H1 (cell line): Measurements from ENCODE around the gene ADCY3. TPM values are rescaled to one million over a fixed set of nuclear protein-coding genes. Genes with fewer than 3 reads are reported as not detected.

Experiments
- BRCA1 ChIP-seq: IDR thresholded peaks from 2 replicates; pipeline ENCODE4 v1.6.1; 2012; ENCODE audit warnings: low read depth, low read length, improper control_type of control experiment
- CHD7 ChIP-seq: fragments of 300-600 bp; sonication (generic); IDR thresholded peaks from 2 replicates; pipeline ENCODE4 v1.7.1; 2012; ENCODE audit warnings: low read length, moderate library complexity, mild to moderate bottlenecking, inconsistent platforms; ENCODE audit not compliant: insufficient replicate concordance
- EP300 ChIP-seq, 2 experiments: IDR thresholded peaks; 1 replicate in 1 of 2; 2 replicates in 1 of 2; pipeline ENCODE4 v1.6.1; 2011 to 2012; ENCODE audit warnings: low read depth in 2 of 2, low read length in 2 of 2, mild to moderate bottlenecking in 2 of 2, borderline replicate concordance in 1 of 2, inconsistent platforms in 1 of 2, moderate library complexity in 1 of 2
- FOSL1 ChIP-seq: IDR thresholded peaks from 2 replicates; pipeline ENCODE4 v1.6.1; 2011; ENCODE audit warnings: mild to moderate bottlenecking, low read depth, low read length, moderate library complexity; ENCODE audit not compliant: insufficient read depth
- RNF2 ChIP-seq: fragments of 200-900, 300-1000 bp; sonication (generic); IDR thresholded peaks from 2 replicates; pipeline ENCODE4 v1.7.1; 2016; ENCODE audit warnings: borderline replicate concordance, low read depth, mild to moderate bottlenecking, antibody characterized with exemption, low read length; ENCODE audit not compliant: poor library complexity, severe bottlenecking; ENCODE audit errors: missing control alignments
- polyA plus RNA-seq, 7 experiments: library from polyadenylated mRNA; depleted of rRNA in 3 of 7; stranded (reverse) in 5 of 7; unstranded in 2 of 7; fragments of >200 nt in 5 of 7; fragments of 200-250 nt in 2 of 7; gene quantifications; 1 replicate in 5 of 7; 2 replicates in 1 of 7; 4 replicates in 1 of 7; pipeline versions ENCODE4 v1.2.1 to v1.2.3, GENCODE V29; 2011 to 2013; ENCODE audit warnings: missing spikeins in 2 of 7, mixed read lengths in 2 of 7
- total RNA-seq: library from RNA; stranded (reverse); fragmentation: NEBNext Ultra II Directional; extraction: Animal tissue kit (Norgen Biotek cat#: 25700); gene quantifications from 2 replicates; pipeline ENCODE4 v1.2.1, GENCODE V29; 2021

ADCY3 gene
- total and polyA plus RNA-seq, 2 of the 8 experiments (the other 6 are each of a cell fraction or from before 2014, with no cell fraction given) = 45.1 to 52.9 TPM

- TF ChIP-seq CHD7 = no peak
- TF ChIP-seq EP300 (IDR thresholded peaks at IDR 0.05; ENCODE audit: borderline replicate concordance in 1 of 2, low read depth in 2 of 2, low read length in 2 of 2) = no peak
- TF ChIP-seq FOSL1 = no peak
- no peak for TF ChIP-seq BRCA1
- TF ChIP-seq RNF2 = no peak
Observed at GRCh38 chr2:24816404-24816803, 103.6 kb downstream of the ADCY3 start (continued).
